AG10803 (cell line): ENCODE measurements around the gene MAML3.

Experiments used
- DNase-seq: peaks from one replicate; pipeline ENCODE4 v3.0.0; 2010; ENCODE audit warnings: low read depth
- H3K4me3 ChIP-seq: 2 replicates; pipeline ENCODE4 v1.5.1; 2011; ENCODE audit warnings: mild to moderate bottlenecking, low read length, control low read depth
- CTCF ChIP-seq: conservative IDR thresholded peaks from 2 replicates; pipeline ENCODE4 v1.5.1; 2011; ENCODE audit warnings: mild to moderate bottlenecking, low read length, control low read depth, inconsistent platforms

MAML3 gene

GRCh38 chr4:139718833-139719232, 435.2 kb downstream of the MAML3 start:
- no peak for DNase-seq
- no peak overlapping the region for H3K4me3 ChIP-seq
- TF ChIP-seq CTCF = no peak

GRCh38 chr4:139718358-139718757, 435.6 kb downstream of the MAML3 start:
- DNase-seq = no peak
- no peak for TF ChIP-seq CTCF
- no peak overlapping the region for H3K4me3 ChIP-seq

GRCh38 chr4:139715746-139716391, 438.1 kb downstream of the MAML3 start:
- H3K4me3 ChIP-seq = no peak overlapping the region
- no peak for DNase-seq
- TF ChIP-seq CTCF = no peak

GRCh38 chr4:139712882-139713281, 441.1 kb downstream of the MAML3 start:
- DNase-seq = no peak
- no peak overlapping the region for H3K4me3 ChIP-seq
- no peak for TF ChIP-seq CTCF

GRCh38 chr4:139711461-139711860, 442.5 kb downstream of the MAML3 start:
- DNase-seq = peak; percentile 16
- H3K4me3 ChIP-seq = no peak overlapping the region
- no peak for TF ChIP-seq CTCF

- TF ChIP-seq CTCF = no peak
- peak; percentile 8 for DNase-seq
- no peak overlapping the region for H3K4me3 ChIP-seq
Observed at GRCh38 chr4:139710073-139710472, 443.9 kb downstream of the MAML3 start.

- no peak overlapping the region for H3K4me3 ChIP-seq
- no peak for DNase-seq
- no peak for TF ChIP-seq CTCF
Observed at GRCh38 chr4:139709660-139710059, 444.3 kb downstream of the MAML3 start.
